ENCODE data around the gene TSPAN10. TPM values are rescaled to one million over a fixed set of nuclear protein-coding genes. Genes with fewer than 3 reads are reported as not detected.

The TSPAN10 gene
- total RNA-seq, 1 experiment from 2014 or later: 4.0 TPM

GRCh38 chr17:81656118-81656743 is 19.2 kb downstream of the TSPAN10 start, which contains the start of gene PDE6G:
TSS of gene PDE6G (minus strand) at chr17:81656542. CDS start at chr17:81653305, 3,237 bp downstream.
- H3K9me3 ChIP-seq: no peaks in the 10 kb centered on the region
- ChIA-PET CTCF (interaction anchor here (0.6 kb wide), 1 partner anchor 129 kb away, joined by 3 read pairs; no protein-coding TSS in a partner anchor), POLR2A (interaction anchor here (1.3 kb wide), 1 partner anchor 11 kb away, joined by 4 read pairs; the partner anchor contains the start of gene CCDC137)
- intact Hi-C loops (cut with micrococcal nuclease; ENCODE audit: unreplicated experiment): no loop called here
- DNase-seq: no peak
- no TSS peak for BruUV-seq (replicated peaks)
- no peaks in the 10 kb centered on the region for H3K36me3 ChIP-seq (ENCODE audit: control insufficient read depth, insufficient read depth, low read length)
- Mint-ChIP-seq H3K4me1 (ENCODE audit: low read depth, unreplicated experiment) (peaks cover 6% of the 10 kb centered on the region), H3K4me3 (ENCODE audit: unreplicated experiment) (no peak within 1 kb of the TSS), H3K36me3 (ENCODE audit: insufficient read depth, unreplicated experiment) (no peaks in the 10 kb centered on the region), H3K27ac (ENCODE audit: unreplicated experiment) (no peak within 1 kb of the TSS), H3K9me3 (ENCODE audit: unreplicated experiment) (no peaks in the 10 kb centered on the region), H3K27me3 (ENCODE audit: insufficient read depth, unreplicated experiment) (no peaks in the 10 kb centered on the region)
- no peak for TF ChIP-seq CTCF (IDR thresholded peaks at IDR 0.05; ENCODE audit: insufficient read depth in 1 of 2, low read depth in 1 of 2, low read length in 1 of 2, severe bottlenecking in 1 of 2, unreplicated experiment in 1 of 2)
- no peak within 1 kb of the TSS for H3K4me3 ChIP-seq (ENCODE audit: low read depth, low read length)
- peaks cover 13% of the 10 kb centered on the region for H3K4me1 ChIP-seq
- no peaks in the 10 kb centered on the region for H3K27me3 ChIP-seq (replicated peaks; ENCODE audit: control insufficient read depth, insufficient read depth, low read length)

- Mint-ChIP-seq H3K4me3 (ENCODE audit: unreplicated experiment) (no peak overlapping the region), H3K9me3 (ENCODE audit: unreplicated experiment) (no peaks in the 10 kb centered on the region), H3K36me3 (ENCODE audit: insufficient read depth, unreplicated experiment) (no peaks in the 10 kb centered on the region), H3K4me1 (ENCODE audit: low read depth, unreplicated experiment) (peaks cover 2% of the 10 kb centered on the region), H3K27me3 (ENCODE audit: insufficient read depth, unreplicated experiment) (no peaks in the 10 kb centered on the region), H3K27ac (ENCODE audit: unreplicated experiment) (no peak overlapping the region)
- DNase-seq: no peak
- no TSS peak for BruUV-seq (replicated peaks)
- intact Hi-C loops (cut with micrococcal nuclease; ENCODE audit: unreplicated experiment): no loop called here
- ChIA-PET POLR2A (no interaction called here), CTCF (no interaction called here)
- Histone ChIP-seq H3K4me1 (peaks cover 13% of the 10 kb centered on the region), H3K36me3 (ENCODE audit: control insufficient read depth, insufficient read depth, low read length) (no peaks in the 10 kb centered on the region), H3K27me3 (replicated peaks; ENCODE audit: control insufficient read depth, insufficient read depth, low read length) (no peaks in the 10 kb centered on the region), H3K4me3 (ENCODE audit: low read depth, low read length) (no peak overlapping the region), H3K9me3 (no peaks in the 10 kb centered on the region)
- TF ChIP-seq CTCF (IDR thresholded peaks at IDR 0.05; ENCODE audit: insufficient read depth in 1 of 2, low read depth in 1 of 2, low read length in 1 of 2, severe bottlenecking in 1 of 2, unreplicated experiment in 1 of 2): no peak
Observed at GRCh38 chr17:81656835-81657234, 19.8 kb downstream of the TSPAN10 start.

GRCh38 chr17:81659038-81659437 is 22.0 kb downstream of the TSPAN10 start:
- Histone ChIP-seq H3K4me3 (ENCODE audit: low read depth, low read length) (no peak overlapping the region), H3K27me3 (replicated peaks; ENCODE audit: control insufficient read depth, insufficient read depth, low read length) (no peaks in the 10 kb centered on the region), H3K4me1 (peaks cover 13% of the 10 kb centered on the region), H3K36me3 (ENCODE audit: control insufficient read depth, insufficient read depth, low read length) (no peaks in the 10 kb centered on the region), H3K9me3 (no peaks in the 10 kb centered on the region)
- TF ChIP-seq CTCF (IDR thresholded peaks at IDR 0.05; ENCODE audit: insufficient read depth in 1 of 2, low read depth in 1 of 2, low read length in 1 of 2, severe bottlenecking in 1 of 2, unreplicated experiment in 1 of 2): no peak
- no peaks in the 10 kb centered on the region for H3K36me3 Mint-ChIP-seq (ENCODE audit: insufficient read depth, unreplicated experiment)
- intact Hi-C loops (cut with micrococcal nuclease; ENCODE audit: unreplicated experiment): no loop called here
- no peak overlapping the region for H3K4me3 Mint-ChIP-seq (ENCODE audit: unreplicated experiment)
- POLR2A ChIA-PET: no interaction called here
- DNase-seq: peak in 1 of 2 experiments; percentile 52
- CTCF ChIA-PET: interaction anchor here (0.6 kb wide), 3 partner anchors 32 to 73 kb away, joined by 3 read pairs; no protein-coding TSS in a partner anchor
- BruUV-seq (replicated peaks): no TSS peak
- H3K27me3 Mint-ChIP-seq (ENCODE audit: insufficient read depth, unreplicated experiment): no peaks in the 10 kb centered on the region
- no peaks in the 10 kb centered on the region for H3K9me3 Mint-ChIP-seq (ENCODE audit: unreplicated experiment)
- H3K4me1 Mint-ChIP-seq (ENCODE audit: low read depth, unreplicated experiment): no peaks in the 10 kb centered on the region
- no peak overlapping the region for H3K27ac Mint-ChIP-seq (ENCODE audit: unreplicated experiment)

Measured in Caco-2 (cell line).